ENCODE data around the gene EPHB6.

EPHB6 gene

DNA sequence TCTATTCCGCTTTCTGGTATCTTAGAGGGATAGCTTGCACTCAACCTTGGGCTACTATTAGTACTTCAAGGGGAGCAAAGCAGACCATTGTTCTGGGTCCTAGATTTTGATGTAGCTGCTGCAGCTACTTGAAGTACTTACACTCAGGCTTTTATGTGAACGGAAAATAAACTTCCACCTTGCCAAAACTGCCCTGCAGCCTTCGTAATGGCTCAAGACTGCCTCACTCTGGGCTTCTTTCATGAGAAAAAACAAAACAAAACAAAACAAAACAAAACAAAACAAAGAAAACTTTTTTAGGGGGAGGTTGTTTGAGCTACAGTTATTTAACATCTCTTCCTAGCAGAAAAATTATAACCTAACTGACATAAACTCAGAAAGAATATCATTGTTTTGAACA, 19.4 kb upstream of the EPHB6 start:
- TF ChIP-seq, protein P1, sequence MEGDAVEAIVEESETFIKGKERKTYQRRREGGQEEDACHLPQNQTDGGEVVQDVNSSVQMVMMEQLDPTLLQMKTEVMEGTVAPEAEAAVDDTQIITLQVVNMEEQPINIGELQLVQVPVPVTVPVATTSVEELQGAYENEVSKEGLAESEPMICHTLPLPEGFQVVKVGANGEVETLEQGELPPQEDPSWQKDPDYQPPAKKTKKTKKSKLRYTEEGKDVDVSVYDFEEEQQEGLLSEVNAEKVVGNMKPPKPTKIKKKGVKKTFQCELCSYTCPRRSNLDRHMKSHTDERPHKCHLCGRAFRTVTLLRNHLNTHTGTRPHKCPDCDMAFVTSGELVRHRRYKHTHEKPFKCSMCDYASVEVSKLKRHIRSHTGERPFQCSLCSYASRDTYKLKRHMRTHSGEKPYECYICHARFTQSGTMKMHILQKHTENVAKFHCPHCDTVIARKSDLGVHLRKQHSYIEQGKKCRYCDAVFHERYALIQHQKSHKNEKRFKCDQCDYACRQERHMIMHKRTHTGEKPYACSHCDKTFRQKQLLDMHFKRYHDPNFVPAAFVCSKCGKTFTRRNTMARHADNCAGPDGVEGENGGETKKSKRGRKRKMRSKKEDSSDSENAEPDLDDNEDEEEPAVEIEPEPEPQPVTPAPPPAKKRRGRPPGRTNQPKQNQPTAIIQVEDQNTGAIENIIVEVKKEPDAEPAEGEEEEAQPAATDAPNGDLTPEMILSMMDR (IDR thresholded peaks at IDR 0.05): peak; percentile 25; the same call in 1 of the 2 replicates

DNA sequence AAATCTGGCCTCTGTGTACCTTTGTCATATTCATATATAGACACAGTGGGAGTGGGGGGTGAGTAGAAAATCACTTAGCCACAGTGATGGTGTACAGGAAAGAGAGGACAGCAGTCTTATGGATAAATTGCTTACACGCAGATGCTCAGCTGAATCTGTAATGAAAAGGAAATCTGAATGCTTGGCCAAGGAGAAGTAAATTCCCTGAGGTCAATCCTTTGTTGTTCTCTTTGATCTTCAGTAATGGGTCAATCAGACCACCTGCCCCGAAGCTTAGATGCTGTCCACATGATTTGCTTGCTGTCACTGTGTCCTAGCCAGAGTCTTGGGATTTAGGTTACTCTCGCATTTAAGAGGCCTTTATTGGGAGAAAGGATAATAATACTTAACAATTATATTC, 18.4 kb upstream of the EPHB6 start:
- TF ChIP-seq, protein P1 (IDR thresholded peaks at IDR 0.05): no peak

DNA sequence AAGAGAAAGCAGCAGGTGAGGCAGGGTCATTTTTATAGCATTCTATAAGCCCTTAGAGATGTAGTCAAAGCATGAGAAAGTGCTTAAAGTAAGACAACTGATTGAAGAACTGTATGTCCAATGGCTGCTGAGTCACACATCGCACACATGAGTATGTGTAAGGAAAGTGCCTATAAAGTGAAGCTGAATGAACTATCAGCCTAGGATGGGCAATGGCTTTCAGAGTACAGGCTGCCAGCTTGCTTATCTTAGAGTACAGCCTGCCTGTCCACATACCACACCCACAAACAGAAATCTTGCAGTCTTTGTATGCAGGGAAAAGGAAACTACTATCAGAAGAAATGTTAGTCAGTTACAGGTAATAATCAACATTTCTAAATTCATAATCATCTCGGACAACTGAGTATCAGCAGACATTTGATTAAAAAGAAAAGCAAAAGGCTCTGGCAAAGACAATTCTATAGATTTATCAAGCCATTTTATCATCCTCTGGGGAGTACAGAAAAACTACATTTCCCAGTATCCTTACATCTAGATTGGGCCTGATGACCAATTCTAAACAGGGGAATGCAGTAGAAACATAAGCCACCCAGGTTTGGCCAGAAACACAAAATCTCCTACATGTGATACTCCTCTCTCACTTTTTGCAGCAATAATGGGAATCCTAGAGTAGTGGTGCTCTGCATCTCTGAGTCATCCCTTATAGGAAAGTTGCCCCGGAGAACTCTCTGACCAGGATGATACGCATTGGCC, 16.2 kb upstream of the EPHB6 start:
- TF ChIP-seq, protein P1 (IDR thresholded peaks at IDR 0.05): no peak

DNA sequence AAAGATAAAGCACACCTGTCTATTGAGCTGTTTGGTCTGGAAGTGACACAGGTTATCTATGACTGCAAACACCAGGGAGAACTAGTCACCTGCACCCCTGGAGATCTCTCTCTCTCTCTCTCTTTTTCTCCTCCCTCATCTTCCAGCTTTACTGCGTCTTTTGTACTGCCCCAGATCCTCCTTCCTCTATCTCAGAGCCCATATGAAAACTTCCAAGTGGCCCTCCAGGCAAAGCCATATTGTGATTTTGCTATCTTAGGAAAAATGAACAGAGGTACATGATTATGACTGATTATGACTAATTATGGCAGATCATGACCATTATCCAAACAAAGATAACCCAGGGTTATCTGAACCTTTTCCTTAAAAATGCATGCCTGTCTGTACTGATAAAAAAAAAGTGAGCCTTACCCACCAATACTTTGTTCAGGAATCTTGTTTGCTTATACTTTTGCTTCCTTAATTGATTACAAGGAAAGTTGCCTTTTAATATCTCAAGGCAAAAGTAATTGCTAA, 12.6 kb upstream of the EPHB6 start:
- TF ChIP-seq, protein P1 (IDR thresholded peaks at IDR 0.05): no peak

DNA sequence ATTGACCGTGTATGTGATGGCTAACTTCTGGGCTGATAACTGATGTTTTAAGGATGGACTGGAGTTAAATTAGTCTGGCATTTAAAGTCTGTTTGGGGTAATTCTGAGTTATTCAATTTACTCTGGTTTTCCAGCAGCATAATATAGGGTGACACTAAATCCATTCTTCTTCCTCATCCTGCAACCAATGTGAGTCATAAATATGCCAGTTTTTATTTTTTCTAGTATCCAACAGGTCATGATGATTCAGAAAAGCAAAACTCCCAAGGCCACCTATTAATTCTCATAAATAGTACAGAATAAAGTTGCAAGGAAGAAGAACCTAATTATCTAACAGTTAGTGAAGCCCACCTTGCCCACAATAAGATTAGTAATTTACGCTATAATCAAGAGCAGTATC, 7.5 kb upstream of the EPHB6 start:
- TF ChIP-seq, protein P1 (IDR thresholded peaks at IDR 0.05): no peak

DNA sequence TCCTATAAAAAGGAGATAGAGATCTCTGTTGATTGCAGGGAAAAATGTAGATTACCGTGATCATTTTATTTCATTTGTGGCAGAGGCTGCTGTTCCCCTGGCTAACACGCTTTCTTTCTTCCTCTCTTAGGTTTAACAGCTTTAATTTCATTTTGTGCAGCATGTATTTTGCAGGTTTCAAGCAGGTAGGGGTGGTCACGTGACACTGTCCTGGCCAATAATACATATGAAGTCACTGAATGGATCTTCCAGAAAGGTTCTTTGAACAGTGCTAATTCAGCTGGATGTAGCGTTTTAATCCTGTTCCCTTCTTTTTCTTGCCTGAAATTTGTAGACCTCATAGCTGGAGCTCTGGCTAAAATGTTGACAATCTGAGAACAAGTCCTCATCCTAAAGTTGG, 3.6 kb upstream of the EPHB6 start:
- TF ChIP-seq, protein P1 (IDR thresholded peaks at IDR 0.05): no peak

DNA sequence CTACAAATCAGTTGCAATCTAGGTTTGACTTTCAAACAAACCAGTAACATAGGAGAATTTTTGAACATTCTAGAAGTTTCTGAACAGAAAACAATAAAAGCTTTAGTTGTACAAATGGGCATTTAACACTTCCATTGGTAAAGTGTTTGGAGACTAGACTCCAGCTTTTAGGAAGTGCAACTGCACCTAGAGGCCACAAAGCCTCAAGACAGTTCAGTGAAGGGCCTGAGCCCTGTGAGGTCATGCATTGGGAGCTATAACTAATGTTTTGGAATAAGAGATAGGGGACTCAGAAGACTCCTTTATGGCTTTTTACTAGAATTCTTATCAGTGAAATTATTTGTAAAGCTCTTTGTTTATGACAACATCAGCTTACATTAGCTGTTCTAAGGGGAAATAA, 3.0 kb upstream of the EPHB6 start:
- TF ChIP-seq, protein P1 (IDR thresholded peaks at IDR 0.05): no peak

Measured in LNCAP (cell line).